Stomach (tissue), 9 donors: Measurements from ENCODE around the gene COPS4. TPM values are rescaled to one million over a fixed set of nuclear protein-coding genes. Genes with fewer than 3 reads are reported as not detected.
"Not testable (repeated sequence)": the region's sequence is repeated elsewhere in the genome, so short reads cannot be mapped to it uniquely, and the experiment has no call there.

Source experiments
- DNase-seq, 2 donors: peaks; one replicate each; pipeline versions ENCODE4 v3.0.0 to v3.0.0-alpha.2; 2013 to 2019
- H3K27ac ChIP-seq, 5 donors: fragments of 200-600 bp in 4 of 5; sonication (generic) in 4 of 5; one replicate each; pipeline ENCODE4 v1.5.1; 2013 to 2019; ENCODE audit warnings: mild to moderate bottlenecking in 1 of 5, moderate library complexity in 1 of 5
- H3K27me3 ChIP-seq, 3 donors: fragments of 200-600 bp; sonication (generic); one replicate each; pipeline ENCODE4 v1.5.1; 2017 to 2019; ENCODE audit warnings: mixed run types in 1 of 3
- H3K36me3 ChIP-seq, 4 donors: fragments of 200-600 bp; sonication (generic); 1 replicate in 3 of 4; 2 replicates in 1 of 4; pipeline ENCODE4 v1.5.1; 2016 to 2019
- H3K4me1 ChIP-seq, 4 donors: fragments of 200-600 bp; sonication (generic); one replicate each; pipeline ENCODE4 v1.5.1; 2016 to 2019
- H3K4me3 ChIP-seq, 4 donors: fragments of 200-600 bp; sonication (generic) in 3 of 4; one replicate each; pipeline ENCODE4 v1.5.1; 2016 to 2019; ENCODE audit warnings: mild to moderate bottlenecking in 1 of 4
- H3K9me3 ChIP-seq, 4 donors: fragments of 200-600 bp; sonication (generic); one replicate each; pipeline ENCODE4 v1.5.1; 2016 to 2019
- EP300 ChIP-seq: sonication (generic); formaldehyde crosslinking; IDR thresholded peaks from one replicate; pipeline ENCODE4 v1.6.1; 2017; ENCODE audit warnings: antibody characterized with exemption
- POLR2A ChIP-seq, 4 donors: fragments of 450-650 bp; IDR thresholded peaks; one replicate each; pipeline ENCODE4 v1.6.1; 2016; ENCODE audit warnings: antibody characterized with exemption in 4 of 4, control low read depth in 2 of 4, mild to moderate bottlenecking in 1 of 4, moderate library complexity in 1 of 4
- POLR2AphosphoS5 ChIP-seq, 3 donors: sonication (generic); formaldehyde crosslinking; IDR thresholded peaks; one replicate each; pipeline ENCODE4 v1.6.1; 2016; ENCODE audit warnings: antibody characterized with exemption in 3 of 3
- WGBS, 5 donors: extraction: QIAGEN DNeasy Blood & Tissue Kit in 3 of 5; methylation state at CpG; one replicate each; pipeline versions ENCODE4 v1.1.5 to v1.1.7; 2013 to 2018; 5-methylcytosine and 5-hydroxymethylcytosine counted together
- intact Hi-C: fragments of 100-400 bp; cut with DNase I; formaldehyde crosslinking; loops from one replicate; pipeline ENCODE4 v1.15.1; 2023; ENCODE audit warnings: low total_unique reads
- polyA plus RNA-seq, 3 donors: library from polyadenylated mRNA; stranded (reverse); fragments of 200-250 nt; gene quantifications; one replicate each; pipeline ENCODE4 v1.2.3, GENCODE V29; 2013
- total RNA-seq, 5 donors: library from RNA; depleted of rRNA; stranded (reverse); fragments of >200 nt; gene quantifications; one replicate each; pipeline versions ENCODE4 v1.1.0 to v1.2.3, GENCODE V29; 2014 to 2016
- TF ChIP-seq, protein P1 (sequence below), 7 experiments: fragments of 450-650 bp in 4 of 7; fragments of 200-600 bp in 3 of 7; sonication (generic) in 3 of 7; IDR thresholded peaks; one replicate each; pipeline ENCODE4 v1.5.1; 2016 to 2019; ENCODE audit warnings: antibody characterized with exemption in 7 of 7, control low read depth in 2 of 7, mild to moderate bottlenecking in 1 of 7
- donor health status: healthy with polysubstance abuse.
- donor health status: Bipolar disorder and iron deficiency.
- donor health status: healthy.

Gene COPS4
- total and polyA plus RNA-seq, 8 donors = 1.7 to 302 (median 35.2) TPM

DNA sequence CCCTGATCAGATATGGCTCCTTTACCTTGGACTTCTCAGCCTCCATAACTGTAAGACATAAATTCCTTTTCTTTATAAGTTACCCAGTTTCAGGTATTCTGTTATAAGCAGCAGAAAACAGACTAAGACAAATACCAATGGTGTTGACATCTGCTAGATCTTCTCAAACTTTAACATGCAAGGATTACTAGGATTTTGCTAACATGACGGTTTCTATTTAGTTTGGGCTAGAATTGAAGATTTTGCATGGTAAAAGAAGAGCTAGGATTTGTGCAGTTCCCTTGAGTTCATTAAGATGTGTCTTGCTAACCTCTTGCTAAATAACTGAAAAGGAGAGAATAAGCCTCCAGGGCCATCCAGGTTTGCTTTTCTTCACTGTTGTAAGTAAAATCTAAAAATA lies 5.3 kb upstream of the COPS4 start:
- intact Hi-C loops = no loop called here
- 70 to 89% (median 84%) methylated on average over 1 of the region's 1 CpG for WGBS, 5 donors

DNA sequence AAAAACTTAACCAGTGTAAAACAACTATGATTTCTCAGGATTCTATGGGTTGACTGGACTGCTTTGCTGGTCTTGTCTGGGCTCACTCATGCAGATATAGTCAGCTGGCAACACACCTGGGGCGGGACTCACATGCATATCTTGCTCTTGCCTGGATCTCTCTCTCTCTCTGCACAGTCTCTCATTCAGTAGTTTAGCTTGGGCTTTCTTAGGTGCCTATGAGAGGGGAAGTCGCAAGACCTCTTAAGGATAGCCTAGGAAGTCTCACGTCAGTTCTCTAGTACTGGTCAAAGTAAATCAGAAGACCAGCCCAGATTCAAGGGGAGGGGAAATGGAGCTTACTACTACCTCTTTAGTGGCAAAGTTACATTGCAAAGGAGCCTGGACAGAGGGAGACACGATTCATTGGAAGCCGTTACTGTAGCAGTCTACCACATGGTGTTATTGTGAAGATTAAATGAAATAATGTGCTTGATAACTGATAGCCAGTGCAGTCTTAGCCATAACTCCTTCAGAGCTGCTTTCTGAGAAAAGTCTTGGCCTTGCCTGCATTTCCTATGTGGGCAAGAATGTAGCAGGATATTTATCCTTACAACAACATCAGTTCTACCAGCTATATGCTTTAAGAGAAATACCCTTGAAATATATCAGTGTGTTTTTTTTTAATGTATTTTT lies 2.1 kb downstream of the COPS4 start:
- peaks cover 0 to 5% (median 3%) of the 10 kb centered on the region in 4 donors for H3K36me3 ChIP-seq
- no peaks in the 10 kb centered on the region for H3K27me3 ChIP-seq
- intact Hi-C loops = no loop called here
- WGBS, 5 donors = 46 to 68% (median 54%) methylated on average over 5 of the region's 5 CpGs
- no peaks in the 10 kb centered on the region for H3K9me3 ChIP-seq
- peak in 1 of 2 donors; percentile 20 for DNase-seq
- peaks cover 8 to 33% (median 21%) of the 10 kb centered on the region in 4 donors for H3K4me1 ChIP-seq
- H3K27ac ChIP-seq = no peak overlapping the region
- no peak overlapping the region for H3K4me3 ChIP-seq
- TF ChIP-seq, protein P1, sequence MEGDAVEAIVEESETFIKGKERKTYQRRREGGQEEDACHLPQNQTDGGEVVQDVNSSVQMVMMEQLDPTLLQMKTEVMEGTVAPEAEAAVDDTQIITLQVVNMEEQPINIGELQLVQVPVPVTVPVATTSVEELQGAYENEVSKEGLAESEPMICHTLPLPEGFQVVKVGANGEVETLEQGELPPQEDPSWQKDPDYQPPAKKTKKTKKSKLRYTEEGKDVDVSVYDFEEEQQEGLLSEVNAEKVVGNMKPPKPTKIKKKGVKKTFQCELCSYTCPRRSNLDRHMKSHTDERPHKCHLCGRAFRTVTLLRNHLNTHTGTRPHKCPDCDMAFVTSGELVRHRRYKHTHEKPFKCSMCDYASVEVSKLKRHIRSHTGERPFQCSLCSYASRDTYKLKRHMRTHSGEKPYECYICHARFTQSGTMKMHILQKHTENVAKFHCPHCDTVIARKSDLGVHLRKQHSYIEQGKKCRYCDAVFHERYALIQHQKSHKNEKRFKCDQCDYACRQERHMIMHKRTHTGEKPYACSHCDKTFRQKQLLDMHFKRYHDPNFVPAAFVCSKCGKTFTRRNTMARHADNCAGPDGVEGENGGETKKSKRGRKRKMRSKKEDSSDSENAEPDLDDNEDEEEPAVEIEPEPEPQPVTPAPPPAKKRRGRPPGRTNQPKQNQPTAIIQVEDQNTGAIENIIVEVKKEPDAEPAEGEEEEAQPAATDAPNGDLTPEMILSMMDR (IDR thresholded peaks at IDR 0.05) = no peak
- no peak for TF ChIP-seq POLR2A (IDR thresholded peaks at IDR 0.05)
- no peak for TF ChIP-seq EP300
- no peak for TF ChIP-seq POLR2AphosphoS5 (IDR thresholded peaks at IDR 0.05)

More for the DNA sequence above, 5.3 kb upstream of the COPS4 start:
- DNase-seq = no peak
- Histone ChIP-seq H3K4me1 (no peaks in the 10 kb centered on the region), H3K4me3 (no peak overlapping the region), H3K36me3 (no peaks in the 10 kb centered on the region), H3K27ac (no peak overlapping the region), H3K9me3 (peaks cover 3 to 10% (median 9%) of the 10 kb centered on the region in 4 donors), H3K27me3 (no peaks in the 10 kb centered on the region)
- TF ChIP-seq EP300 (no peak), POLR2A (IDR thresholded peaks at IDR 0.05) (no peak), POLR2AphosphoS5 (IDR thresholded peaks at IDR 0.05) (no peak)

DNA sequence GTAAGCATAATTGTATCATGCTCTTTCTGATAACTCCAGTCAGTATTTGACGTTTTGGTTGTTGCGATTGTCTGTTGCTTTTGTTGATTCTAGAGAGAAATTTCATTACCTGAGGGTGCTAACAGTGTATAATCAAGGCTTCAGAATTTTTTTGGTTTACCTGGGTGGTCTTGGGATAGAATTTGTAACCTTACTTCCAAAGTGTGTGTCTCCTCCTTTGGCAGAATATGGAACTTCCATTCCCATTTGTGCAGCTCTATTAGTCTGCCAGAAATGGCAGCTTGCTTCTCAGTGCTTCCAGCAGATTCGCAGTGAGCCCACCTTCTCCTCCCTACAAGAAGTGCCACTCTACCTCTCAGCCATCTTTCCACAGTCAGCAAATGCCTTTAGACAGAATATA lies 5.3 kb downstream of the COPS4 start:
- Histone ChIP-seq H3K9me3 (no peaks in the 10 kb centered on the region), H3K4me3 (no peak overlapping the region), H3K27me3 (no peaks in the 10 kb centered on the region), H3K4me1 (peaks cover 8 to 33% (median 21%) of the 10 kb centered on the region in 4 donors), H3K27ac (no peak overlapping the region), H3K36me3 (peaks cover 0 to 8% (median 5%) of the 10 kb centered on the region in 4 donors)
- TF ChIP-seq EP300 = no peak
- TF ChIP-seq, protein P1 (IDR thresholded peaks at IDR 0.05) = no peak
- TF ChIP-seq POLR2A (IDR thresholded peaks at IDR 0.05) = no peak
- TF ChIP-seq POLR2AphosphoS5 (IDR thresholded peaks at IDR 0.05) = no peak
- 81 to 91% (median 84%) methylated on average over 3 of the region's 3 CpGs for WGBS, 5 donors
- intact Hi-C loops = no loop called here
- DNase-seq = no peak

DNA sequence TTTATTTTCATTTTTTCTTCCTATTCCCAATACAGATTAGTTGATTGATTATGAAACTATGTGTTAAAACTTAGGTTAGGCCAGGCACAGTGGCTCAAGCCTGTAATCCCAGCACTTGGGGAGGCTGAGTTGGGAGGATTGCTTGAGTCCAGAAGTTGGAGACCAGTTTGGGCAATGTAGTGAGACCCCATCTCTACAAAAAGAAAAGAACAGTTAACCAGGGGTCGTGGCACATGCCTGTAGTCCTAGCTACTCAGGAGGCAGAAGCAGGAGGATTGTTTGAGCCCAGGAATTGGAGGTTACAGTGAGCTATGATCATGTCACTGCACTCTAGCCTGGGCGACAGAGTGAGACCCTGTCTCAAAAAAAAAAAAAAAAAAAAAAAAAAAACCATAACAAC lies 8.2 kb downstream of the COPS4 start:
- H3K27me3 ChIP-seq, H3K27ac ChIP-seq, intact Hi-C loops, H3K4me1 ChIP-seq, H3K4me3 ChIP-seq, H3K9me3 ChIP-seq, DNase-seq: not testable (repeated sequence)
- 91 to 98% (median 94%) methylated on average over 2 of the region's 2 CpGs for WGBS, 5 donors
- peaks cover 0 to 15% (median 6%) of the 10 kb centered on the region in 4 donors for H3K36me3 ChIP-seq

DNA sequence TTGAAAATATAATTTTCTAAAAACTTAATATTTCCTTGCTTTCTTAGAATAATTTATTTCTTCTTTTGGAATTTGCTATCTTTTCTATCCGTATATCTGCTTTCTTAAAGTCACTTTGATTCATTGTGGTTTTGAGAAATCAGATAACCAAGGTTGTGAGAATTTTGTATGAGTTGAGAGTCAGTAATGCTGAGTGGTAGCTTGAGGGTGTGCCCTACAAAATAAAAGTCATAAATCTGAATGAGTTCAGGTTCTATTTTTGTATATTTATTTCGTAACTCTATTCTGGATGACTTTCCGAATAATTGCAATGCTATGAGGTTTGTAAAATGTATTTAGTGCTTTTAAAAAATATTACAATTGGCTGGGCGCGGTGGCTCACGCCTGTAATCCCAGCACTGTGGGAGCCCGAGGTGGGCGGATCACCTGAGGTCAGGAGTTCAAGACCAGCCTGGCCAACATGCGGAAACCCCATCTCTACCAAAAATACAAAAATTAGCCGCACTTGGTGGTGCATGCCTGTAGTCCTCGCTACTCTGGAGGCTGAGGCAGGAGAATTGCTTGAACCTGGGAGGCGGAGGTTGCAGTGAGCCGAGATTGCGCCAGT lies 8.9 kb downstream of the COPS4 start:
- H3K9me3 ChIP-seq = no peaks in the 10 kb centered on the region
- H3K4me1 ChIP-seq = no peaks in the 10 kb centered on the region
- no peak overlapping the region for H3K4me3 ChIP-seq
- no peaks in the 10 kb centered on the region for H3K27me3 ChIP-seq
- intact Hi-C loops = no loop called here
- TF ChIP-seq POLR2A (IDR thresholded peaks at IDR 0.05) = no peak
- TF ChIP-seq, protein P1 (IDR thresholded peaks at IDR 0.05) = no peak
- TF ChIP-seq EP300 = no peak
- TF ChIP-seq POLR2AphosphoS5 (IDR thresholded peaks at IDR 0.05) = no peak
- no peak for DNase-seq
- H3K36me3 ChIP-seq = peaks cover 0 to 15% (median 6%) of the 10 kb centered on the region in 4 donors
- no peak overlapping the region for H3K27ac ChIP-seq
- WGBS, 5 donors = 92 to 96% (median 95%) methylated on average over 14 of the region's 14 CpGs
